Measurements from ENCODE around the gene ATRNL1.

ATRNL1 gene

GRCh38 chr10:115844591-115844990 lies 751.4 kb downstream of the ATRNL1 start:
- CTCF ChIA-PET = interaction anchor here (0.7 to 0.8 kb wide), 3 partner anchors 16 to 443 kb away, joined by 3 read pairs; no protein-coding TSS in a partner anchor
- no peak for TF ChIP-seq CTCF (IDR thresholded peaks at IDR 0.05; ENCODE audit: insufficient read depth, low read length, missing control alignments)

GRCh38 chr10:115845921-115846320 lies 752.8 kb downstream of the ATRNL1 start:
- ChIA-PET POLR2A (interaction anchor here (0.7 kb wide), 1 partner anchor 60 kb away, joined by 3 read pairs; no protein-coding TSS in a partner anchor), CTCF (interaction anchor here (1.2 to 1.8 kb wide), 2 partner anchors 17 to 442 kb away, joined by 3 to 5 read pairs; no protein-coding TSS in a partner anchor)
- H3K4me3 ChIP-seq (ENCODE audit: low read depth, low read length) = no peak overlapping the region
- no peak for TF ChIP-seq CTCF (IDR thresholded peaks at IDR 0.05; ENCODE audit: insufficient read depth, low read length, missing control alignments)
- no peak for DNase-seq (ENCODE audit: low read depth, low spot score)

More at GRCh38 chr10:115844591-115844990, 751.4 kb downstream of the ATRNL1 start:
- H3K4me3 ChIP-seq (ENCODE audit: low read depth, low read length) = no peak overlapping the region
- POLR2A ChIA-PET = no interaction called here
- no peak for DNase-seq (ENCODE audit: low read depth, low spot score)

GRCh38 chr10:115846528-115846927 lies 753.4 kb downstream of the ATRNL1 start:
- TF ChIP-seq CTCF (IDR thresholded peaks at IDR 0.05; ENCODE audit: insufficient read depth, low read length, missing control alignments) = no peak
- no peak for DNase-seq (ENCODE audit: low read depth, low spot score)
- ChIA-PET CTCF (interaction anchor here (1.2 to 2.0 kb wide), 3 partner anchors 17 to 441 kb away, joined by 3 to 5 read pairs (median 4); no protein-coding TSS in a partner anchor), POLR2A (interaction anchor here (0.7 kb wide), 1 partner anchor 60 kb away, joined by 3 read pairs; no protein-coding TSS in a partner anchor)
- H3K4me3 ChIP-seq (ENCODE audit: low read depth, low read length) = no peak overlapping the region

- ChIA-PET POLR2A (no interaction called here), CTCF (interaction anchor here (1.0 kb wide), 1 partner anchor 19 kb away, joined by 3 read pairs; no protein-coding TSS in a partner anchor)
- no peak for TF ChIP-seq CTCF (IDR thresholded peaks at IDR 0.05; ENCODE audit: insufficient read depth, low read length, missing control alignments)
- H3K4me3 ChIP-seq (ENCODE audit: low read depth, low read length) = no peak overlapping the region
- DNase-seq (ENCODE audit: low read depth, low spot score) = no peak
Observed at GRCh38 chr10:115849197-115849596, 756.0 kb downstream of the ATRNL1 start.

GRCh38 chr10:115850666-115851065 lies 757.5 kb downstream of the ATRNL1 start:
- DNase-seq (ENCODE audit: low read depth, low spot score) = no peak
- no peak for TF ChIP-seq CTCF (IDR thresholded peaks at IDR 0.05; ENCODE audit: insufficient read depth, low read length, missing control alignments)
- H3K4me3 ChIP-seq (ENCODE audit: low read depth, low read length) = no peak overlapping the region
- ChIA-PET POLR2A (no interaction called here), CTCF (interaction anchor here (0.7 kb wide), 1 partner anchor 79 kb away, joined by 3 read pairs; no protein-coding TSS in a partner anchor)

GRCh38 chr10:115851695-115852094 lies 758.5 kb downstream of the ATRNL1 start:
- no peak for TF ChIP-seq CTCF (IDR thresholded peaks at IDR 0.05; ENCODE audit: insufficient read depth, low read length, missing control alignments)
- H3K4me3 ChIP-seq (ENCODE audit: low read depth, low read length) = no peak overlapping the region
- ChIA-PET CTCF (interaction anchor here (1.0 to 1.7 kb wide), 2 partner anchors 9 to 22 kb away, joined by 3 to 5 read pairs; no protein-coding TSS in a partner anchor), POLR2A (no interaction called here)
- DNase-seq (ENCODE audit: low read depth, low spot score) = no peak
